ENCODE results near the gene ADCY10. TPM values are rescaled to one million over a fixed set of nuclear protein-coding genes. Genes with fewer than 3 reads are reported as not detected.

Gene ADCY10
- total RNA-seq, 1 donor from 2014 or later, result not detected

- DNase-seq (ENCODE audit: low read depth), result no peak
- TF ChIP-seq, protein P1, sequence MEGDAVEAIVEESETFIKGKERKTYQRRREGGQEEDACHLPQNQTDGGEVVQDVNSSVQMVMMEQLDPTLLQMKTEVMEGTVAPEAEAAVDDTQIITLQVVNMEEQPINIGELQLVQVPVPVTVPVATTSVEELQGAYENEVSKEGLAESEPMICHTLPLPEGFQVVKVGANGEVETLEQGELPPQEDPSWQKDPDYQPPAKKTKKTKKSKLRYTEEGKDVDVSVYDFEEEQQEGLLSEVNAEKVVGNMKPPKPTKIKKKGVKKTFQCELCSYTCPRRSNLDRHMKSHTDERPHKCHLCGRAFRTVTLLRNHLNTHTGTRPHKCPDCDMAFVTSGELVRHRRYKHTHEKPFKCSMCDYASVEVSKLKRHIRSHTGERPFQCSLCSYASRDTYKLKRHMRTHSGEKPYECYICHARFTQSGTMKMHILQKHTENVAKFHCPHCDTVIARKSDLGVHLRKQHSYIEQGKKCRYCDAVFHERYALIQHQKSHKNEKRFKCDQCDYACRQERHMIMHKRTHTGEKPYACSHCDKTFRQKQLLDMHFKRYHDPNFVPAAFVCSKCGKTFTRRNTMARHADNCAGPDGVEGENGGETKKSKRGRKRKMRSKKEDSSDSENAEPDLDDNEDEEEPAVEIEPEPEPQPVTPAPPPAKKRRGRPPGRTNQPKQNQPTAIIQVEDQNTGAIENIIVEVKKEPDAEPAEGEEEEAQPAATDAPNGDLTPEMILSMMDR (conservative IDR thresholded peaks at IDR 0.05; ENCODE audit: low read depth, low read length), result no peak
- no peak overlapping the region for H3K4me3 ChIP-seq (ENCODE audit: low read depth, low read length)
These were observed 137.2 kb downstream of the ADCY10 start for GRCh38 chr1:167776616-167777268.

DNA sequence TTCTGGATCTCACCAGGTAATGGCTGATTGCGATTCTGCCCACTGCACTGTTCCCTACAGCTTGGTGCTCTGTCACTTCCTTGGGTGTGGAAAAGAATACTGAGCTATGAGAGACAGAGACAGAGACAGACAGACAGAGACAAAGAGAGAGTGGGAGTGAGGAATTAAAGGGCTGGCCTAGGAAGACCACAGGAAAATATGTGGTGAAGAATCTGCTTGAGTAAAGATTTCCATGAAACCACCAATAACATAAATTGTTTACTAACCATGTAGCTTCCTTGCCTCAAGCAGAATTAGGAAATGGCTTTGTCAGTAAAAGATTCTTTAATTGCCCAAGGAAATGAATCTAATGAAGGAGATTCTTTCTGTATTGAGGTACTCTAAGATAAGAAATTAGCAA is 137.8 kb downstream of the ADCY10 start:
- TF ChIP-seq, protein P1 (conservative IDR thresholded peaks at IDR 0.05; ENCODE audit: low read depth, low read length), result no peak
- no peak for DNase-seq (ENCODE audit: low read depth)
- H3K4me3 ChIP-seq (ENCODE audit: low read depth, low read length), result no peak overlapping the region

DNA sequence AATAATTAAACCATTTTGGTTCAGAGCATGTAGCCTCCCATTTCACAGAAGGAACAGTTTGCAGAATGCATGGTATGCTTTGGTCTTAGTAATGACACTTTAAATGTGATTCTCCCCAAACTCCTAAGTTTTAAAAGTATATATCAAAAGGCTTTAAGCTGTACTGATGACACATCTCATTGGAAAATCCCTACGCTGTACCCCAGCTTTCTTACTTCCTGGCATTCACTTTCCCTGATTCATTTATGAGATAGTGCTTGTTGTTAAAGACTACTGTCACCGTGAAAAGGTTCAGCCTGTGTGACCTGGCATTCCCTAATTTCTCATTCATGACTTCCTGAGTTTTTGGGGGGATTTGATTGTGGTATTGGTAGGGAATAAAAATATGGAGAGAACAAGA is 138.8 kb downstream of the ADCY10 start:
- no peak overlapping the region for H3K4me3 ChIP-seq (ENCODE audit: low read depth, low read length)
- TF ChIP-seq, protein P1 (conservative IDR thresholded peaks at IDR 0.05; ENCODE audit: low read depth, low read length), result no peak
- DNase-seq (ENCODE audit: low read depth), result no peak

GRCh38 chr1:167774710-167775109 is 139.2 kb downstream of the ADCY10 start:
- H3K4me3 ChIP-seq (ENCODE audit: low read depth, low read length), result no peak overlapping the region
- TF ChIP-seq, protein P1 (conservative IDR thresholded peaks at IDR 0.05; ENCODE audit: low read depth, low read length), result no peak
- DNase-seq (ENCODE audit: low read depth), result no peak

DNA sequence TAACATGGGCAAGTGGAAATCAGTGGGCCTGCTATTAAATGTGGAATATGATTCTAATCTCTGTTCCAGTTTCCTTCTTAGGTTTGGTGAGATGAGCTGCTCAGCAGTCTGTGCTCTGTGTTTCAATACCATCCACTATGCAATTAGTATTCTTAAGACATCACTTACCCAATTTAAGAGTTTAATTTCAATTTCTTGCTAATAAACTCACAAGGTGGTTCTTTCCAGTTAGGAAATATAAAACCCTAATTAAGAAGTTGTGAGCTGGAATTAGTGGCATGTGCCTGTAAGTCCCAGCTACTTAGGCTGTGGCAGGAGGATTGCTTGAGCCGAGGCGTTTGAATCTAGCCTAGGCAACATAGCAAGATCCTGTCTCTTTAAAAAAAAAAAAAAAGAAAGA is 140.4 kb downstream of the ADCY10 start:
- no peak overlapping the region for H3K4me3 ChIP-seq (ENCODE audit: low read depth, low read length)
- DNase-seq (ENCODE audit: low read depth), result no peak
- TF ChIP-seq, protein P1 (conservative IDR thresholded peaks at IDR 0.05; ENCODE audit: low read depth, low read length), result no peak

DNA sequence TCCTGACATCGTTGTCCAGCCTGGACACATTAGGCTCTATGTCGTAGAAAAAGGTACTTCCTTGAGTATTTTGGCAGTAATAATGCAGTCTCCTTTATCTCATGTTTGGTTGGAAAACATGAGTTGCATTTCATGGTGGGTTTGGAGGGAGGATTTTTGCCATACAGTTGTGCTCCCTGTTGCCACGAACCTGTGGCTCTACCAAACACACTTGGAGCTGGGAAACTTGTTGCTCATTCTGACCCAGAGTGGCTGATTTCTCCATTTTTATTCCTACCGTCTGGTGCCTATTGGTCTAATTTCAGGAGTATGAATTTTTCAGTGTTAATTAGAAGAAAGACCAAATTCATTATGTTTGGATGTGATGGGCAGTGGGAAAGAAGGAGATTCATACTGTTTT is 141.5 kb downstream of the ADCY10 start:
- no peak overlapping the region for H3K4me3 ChIP-seq (ENCODE audit: low read depth, low read length)
- TF ChIP-seq, protein P1 (conservative IDR thresholded peaks at IDR 0.05; ENCODE audit: low read depth, low read length), result no peak
- no peak for DNase-seq (ENCODE audit: low read depth)

GRCh38 chr1:167770127-167770526 is 143.8 kb downstream of the ADCY10 start:
- no peak overlapping the region for H3K4me3 ChIP-seq (ENCODE audit: low read depth, low read length)
- TF ChIP-seq, protein P1 (conservative IDR thresholded peaks at IDR 0.05; ENCODE audit: low read depth, low read length), result no peak
- DNase-seq (ENCODE audit: low read depth), result no peak

All from epithelial cell of proximal tubule (primary cell).